HG03135 (cell line): Measurements from ENCODE around the gene TRMT112.
A peak's percentile ranks its signal among the peaks of the same experiment; 100 is the strongest.
"Not testable (repeated sequence)": the region's sequence is repeated elsewhere in the genome, so short reads cannot be mapped to it uniquely, and the experiment has no call there.

Source experiments
- ATAC-seq: cut with Tn5 transposase; IDR thresholded peaks from one replicate; pipeline ENCODE4 v1.9.1; 2021; ENCODE audit warnings: mild to moderate bottlenecking, moderate library complexity; ENCODE audit not compliant: unreplicated experiment

TRMT112 gene

DNA sequence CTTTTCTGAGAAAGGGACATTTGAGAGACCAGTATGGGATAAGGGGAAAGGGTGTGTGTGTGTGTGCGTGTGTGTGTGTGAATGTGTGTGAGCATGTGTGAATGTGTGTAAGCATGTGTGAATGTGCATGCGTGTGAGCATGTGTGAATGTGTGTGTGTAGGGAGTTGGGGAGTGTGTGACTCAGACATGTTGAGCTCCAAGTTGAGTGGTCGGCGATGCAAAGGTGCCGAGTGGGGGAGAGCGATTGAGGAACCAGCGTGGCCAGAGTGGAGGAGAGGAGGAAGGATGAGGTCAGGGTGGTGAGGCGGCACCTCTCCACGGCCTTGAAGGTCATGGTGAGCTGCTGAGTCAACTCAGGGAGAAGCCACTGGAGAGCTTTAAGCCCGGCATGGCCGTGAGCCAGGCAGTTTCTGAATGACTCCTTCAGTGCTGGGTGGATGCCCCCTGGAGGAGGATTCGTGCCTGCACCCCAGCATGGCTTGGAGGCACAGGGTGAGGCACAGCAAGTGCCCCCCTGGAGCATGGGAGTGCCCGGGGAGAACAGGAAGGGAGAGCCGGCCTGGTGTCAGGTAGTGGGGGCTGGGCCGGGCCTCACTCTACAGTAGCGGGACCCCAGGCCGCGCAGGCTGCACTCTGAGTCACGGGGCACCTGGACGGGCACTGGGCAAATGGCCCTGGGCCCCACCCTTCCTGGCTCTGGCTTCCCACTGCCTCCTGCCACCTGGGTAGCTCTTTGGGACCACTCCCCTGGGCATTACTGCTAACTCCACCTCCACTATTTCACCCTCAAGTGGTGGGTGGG is 14.4 kb upstream of the TRMT112 start:
- ATAC-seq: no peak

DNA sequence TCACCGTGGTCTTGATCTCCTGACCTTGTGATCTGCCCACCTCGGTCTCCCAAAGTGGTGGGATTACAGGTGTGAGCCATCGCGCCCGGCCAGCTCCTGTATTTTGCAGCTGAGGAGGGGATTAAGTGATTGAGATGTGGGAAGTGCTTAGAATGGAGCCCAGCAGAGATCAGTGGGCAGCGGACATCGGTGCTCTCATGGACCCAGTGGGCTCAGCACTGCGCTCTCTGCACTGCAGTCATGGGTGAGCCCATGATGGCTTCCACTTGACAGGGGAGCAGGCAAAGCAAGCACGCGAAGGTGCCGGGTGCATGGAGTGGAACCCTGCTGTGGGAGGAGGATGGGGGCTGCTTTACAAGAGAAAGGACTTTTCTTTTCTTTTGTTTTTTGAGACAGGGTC is 13.5 kb upstream of the TRMT112 start:
- ATAC-seq: no peak

DNA sequence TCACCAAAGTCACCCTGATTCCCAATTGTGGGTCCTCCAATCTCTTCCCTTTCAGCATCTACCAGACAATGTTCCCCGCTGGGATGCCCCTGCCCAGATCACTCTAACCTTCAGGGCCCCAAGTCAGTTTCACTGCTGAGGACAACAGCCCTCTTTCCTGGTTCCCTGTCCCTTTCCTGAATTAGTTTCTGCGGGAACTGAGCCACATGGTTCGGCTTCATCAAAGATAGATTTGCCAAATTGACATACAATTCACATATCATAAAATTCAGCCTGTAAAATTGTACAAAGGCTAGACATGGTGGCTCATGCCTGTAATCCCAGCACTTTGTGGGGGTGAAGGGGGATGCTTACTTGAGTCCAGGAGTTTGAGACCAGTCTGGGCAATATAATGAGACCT is 10.6 kb upstream of the TRMT112 start:
- no peak for ATAC-seq

DNA sequence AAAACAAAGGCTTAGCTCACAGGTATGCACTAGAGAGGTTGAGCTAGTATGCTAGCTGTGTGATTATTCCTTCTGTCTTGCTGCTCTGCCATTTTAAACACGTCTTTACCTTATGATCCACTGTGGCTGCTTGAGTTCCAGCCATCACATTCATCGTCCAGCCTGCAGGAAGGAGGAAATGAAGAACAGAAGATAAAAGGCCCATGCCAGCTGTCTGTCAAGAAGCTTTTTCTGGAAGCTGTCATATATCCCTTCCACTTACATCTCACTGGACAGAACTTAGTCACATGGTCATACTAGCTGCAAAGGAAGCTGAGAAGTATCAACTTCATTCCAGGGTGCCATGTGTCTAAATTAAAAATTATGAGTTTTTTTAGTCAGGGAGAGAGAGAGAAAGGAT is 10.0 kb upstream of the TRMT112 start:
- no peak for ATAC-seq

DNA sequence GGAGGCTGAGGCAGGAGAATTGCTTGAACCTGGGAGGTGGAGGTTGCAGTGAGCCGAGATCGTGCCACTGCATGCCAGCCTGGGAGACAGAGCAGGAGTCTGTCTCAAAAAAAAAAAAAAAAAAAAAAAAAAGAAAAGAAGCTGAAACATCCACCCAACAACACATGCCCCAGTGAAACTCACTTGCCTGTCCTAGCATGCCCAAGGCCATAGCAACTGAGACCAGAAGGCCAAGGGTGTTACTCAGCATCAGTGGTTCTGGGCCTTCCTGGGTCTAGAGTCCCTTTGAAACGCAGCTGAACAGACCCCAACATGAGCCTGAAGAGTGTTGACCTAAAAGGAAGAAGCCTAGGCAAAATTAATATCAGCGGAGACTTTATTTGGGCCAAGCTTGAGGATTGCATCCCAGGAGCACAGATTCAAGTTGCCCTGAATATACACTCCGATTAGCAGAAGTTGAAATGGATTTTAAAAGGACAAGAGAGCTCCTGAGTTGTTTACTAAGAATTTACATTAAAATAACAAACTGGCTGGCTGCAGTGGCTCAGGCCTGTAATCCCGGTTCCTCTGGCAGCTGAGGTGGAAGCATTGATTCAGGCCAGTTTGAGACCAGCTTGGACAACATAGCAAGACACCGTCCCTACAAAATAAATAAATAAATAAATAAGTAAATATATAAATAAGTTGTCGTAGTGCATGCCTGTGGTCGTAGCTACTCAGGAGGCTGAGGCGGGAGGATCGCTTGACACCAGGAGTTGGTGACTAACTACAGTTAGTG is 7.5 kb upstream of the TRMT112 start:
- ATAC-seq: no peak

DNA sequence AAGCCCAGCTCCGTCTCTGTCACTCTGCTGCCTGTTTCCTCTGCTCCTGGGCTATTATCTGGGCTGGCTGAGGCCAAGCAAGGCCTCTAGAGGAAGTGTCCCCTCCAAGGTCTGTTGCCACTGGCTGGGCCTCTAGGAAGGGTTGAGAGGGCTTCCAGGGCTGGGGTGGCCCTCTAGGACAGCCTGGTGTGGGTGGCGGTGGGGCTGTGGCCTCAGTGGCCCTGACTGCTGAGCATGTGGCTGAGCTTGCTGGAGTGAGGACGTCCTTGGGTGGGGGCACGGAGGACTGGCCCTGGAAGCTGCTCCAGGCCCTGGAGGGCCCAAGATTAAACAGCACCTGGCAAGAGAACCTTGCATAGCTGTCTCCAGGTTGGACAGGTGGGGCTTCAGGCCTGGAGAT is 6.6 kb upstream of the TRMT112 start:
- ATAC-seq: not testable (repeated sequence)

DNA sequence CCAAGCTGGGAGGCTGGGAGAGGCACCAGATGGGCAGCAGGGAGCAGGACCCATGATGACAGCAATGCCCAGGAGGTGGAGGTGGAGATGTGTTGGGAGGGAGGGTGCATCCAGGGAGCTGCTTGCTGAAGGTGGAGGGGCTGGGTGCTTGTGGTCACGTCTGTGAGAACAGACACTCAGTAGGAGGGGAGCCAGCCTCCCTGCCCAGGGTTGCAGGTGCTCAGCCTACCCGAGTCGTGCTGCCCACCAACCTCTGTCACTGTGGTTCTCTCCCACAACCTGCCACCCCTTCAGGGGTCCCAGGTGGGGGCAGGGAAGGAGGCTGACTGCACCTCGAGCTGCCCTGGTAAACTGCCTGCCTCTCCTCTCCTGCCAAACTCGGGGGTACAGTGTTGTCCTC is 6.0 kb upstream of the TRMT112 start:
- no peak for ATAC-seq

DNA sequence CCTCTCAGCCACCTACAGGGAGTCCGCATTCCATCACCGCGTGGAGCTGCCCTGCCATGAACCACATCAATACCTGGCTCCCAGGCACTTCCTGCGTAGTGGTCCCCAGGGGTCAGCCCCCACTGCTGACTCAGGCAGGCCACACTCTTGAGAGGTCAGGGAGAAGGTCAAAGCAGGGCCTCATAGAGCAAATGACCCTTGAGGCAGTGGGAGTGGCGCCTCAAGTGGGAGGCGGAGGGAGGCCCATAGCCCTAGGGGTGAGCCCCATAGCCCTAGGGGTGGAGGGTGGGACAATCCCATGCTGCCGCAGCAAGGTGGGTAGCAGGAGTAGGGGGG is 5.5 kb upstream of the TRMT112 start:
- ATAC-seq: no peak

DNA sequence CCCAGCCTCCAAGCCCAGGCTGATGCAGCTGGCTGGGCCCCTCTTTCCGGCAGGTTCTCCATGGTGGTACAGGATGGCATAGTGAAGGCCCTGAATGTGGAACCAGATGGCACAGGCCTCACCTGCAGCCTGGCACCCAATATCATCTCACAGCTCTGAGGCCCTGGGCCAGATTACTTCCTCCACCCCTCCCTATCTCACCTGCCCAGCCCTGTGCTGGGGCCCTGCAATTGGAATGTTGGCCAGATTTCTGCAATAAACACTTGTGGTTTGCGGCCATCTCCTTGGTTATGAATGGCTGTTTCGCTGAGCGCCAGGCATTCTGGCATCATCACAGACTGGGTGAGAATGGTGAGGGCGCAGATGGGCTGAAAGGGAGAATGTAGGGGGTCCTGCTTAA is 4.2 kb upstream of the TRMT112 start:
- ATAC-seq: no peak

DNA sequence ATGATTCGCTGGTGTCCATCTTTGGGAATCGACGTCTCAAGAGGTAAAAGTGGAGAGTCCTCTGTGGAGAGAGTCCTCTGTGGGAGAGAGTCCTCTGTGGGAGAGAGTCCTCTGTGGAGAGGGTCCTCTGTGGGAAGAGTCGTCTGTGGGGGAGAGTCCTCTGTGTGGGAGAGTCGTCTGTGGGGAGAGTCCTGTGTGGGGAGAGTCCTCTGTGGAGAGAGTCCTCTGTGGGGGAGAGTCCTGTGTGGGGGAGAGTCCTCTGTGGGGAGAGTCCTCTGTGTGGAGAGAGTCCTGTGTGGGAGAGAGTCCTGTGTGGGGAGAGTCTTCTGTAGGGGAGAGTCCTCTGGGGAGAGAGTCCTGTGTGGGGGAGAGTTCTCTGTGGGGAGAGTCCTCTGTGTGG is 3.7 kb upstream of the TRMT112 start:
- ATAC-seq: no peak

DNA sequence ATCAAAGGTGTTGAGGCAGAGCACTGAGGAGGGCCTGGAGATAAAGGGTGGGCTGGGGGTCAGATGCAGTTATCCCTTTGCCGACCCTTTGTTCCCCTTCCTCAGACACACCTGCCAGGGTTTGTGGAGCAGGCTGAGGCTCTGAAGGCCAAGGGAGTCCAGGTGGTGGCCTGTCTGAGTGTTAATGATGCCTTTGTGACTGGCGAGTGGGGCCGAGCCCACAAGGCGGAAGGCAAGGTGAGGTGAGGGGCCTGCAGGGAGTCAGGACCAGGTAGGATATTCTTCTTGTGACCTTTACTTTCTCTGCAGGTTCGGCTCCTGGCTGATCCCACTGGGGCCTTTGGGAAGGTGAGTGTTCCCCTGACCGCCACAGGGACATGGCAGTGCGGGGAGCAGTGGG is 3.2 kb upstream of the TRMT112 start:
- no peak for ATAC-seq

DNA sequence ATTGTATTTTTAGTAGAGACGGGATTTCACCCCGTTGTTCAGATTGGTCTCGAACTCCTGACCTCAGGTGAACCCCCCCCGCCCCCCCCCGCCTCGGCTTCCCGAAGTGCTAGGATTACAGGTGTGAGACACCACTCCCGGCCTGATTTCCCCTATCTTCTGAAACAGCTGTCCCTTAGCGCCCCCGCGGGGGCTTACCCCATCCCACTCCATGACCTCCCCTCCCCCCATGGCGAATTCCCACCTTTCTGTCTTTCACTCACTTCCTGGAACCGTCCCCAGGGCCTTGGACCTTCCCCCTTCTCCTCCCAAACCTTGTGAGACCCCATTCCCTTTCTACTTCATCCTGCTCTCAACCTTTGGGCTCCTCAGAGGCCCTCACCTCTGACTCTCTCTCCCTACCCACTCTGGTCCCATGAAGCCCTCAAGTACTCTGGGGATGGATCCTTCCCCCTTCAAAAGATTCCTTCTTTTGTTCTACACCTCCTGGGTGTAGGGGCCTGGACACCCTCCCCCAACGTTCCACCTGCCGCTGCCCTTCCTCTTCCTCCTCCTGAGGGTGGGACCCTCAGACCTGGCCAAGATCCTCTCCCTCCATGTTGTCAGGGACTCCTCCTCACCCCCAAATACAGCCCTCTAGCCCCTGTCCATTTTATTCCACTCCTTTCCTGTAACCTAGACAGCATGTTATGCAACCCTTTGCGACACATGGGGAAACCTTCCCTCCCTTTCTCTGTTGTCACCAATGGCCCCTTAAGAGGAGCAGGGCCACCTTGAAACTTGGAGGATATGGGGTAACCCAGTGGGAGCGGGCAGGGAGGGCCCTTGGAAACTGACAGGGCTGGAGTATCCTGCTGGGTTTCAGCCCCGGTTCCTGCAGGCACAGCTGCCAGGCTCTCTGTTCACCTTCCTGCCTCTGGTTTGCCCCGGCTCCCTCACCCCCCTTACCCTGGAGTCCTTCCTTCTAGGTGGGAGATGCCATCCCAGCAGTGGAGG is 1.7 kb upstream of the TRMT112 start:
- ATAC-seq: no peak

DNA sequence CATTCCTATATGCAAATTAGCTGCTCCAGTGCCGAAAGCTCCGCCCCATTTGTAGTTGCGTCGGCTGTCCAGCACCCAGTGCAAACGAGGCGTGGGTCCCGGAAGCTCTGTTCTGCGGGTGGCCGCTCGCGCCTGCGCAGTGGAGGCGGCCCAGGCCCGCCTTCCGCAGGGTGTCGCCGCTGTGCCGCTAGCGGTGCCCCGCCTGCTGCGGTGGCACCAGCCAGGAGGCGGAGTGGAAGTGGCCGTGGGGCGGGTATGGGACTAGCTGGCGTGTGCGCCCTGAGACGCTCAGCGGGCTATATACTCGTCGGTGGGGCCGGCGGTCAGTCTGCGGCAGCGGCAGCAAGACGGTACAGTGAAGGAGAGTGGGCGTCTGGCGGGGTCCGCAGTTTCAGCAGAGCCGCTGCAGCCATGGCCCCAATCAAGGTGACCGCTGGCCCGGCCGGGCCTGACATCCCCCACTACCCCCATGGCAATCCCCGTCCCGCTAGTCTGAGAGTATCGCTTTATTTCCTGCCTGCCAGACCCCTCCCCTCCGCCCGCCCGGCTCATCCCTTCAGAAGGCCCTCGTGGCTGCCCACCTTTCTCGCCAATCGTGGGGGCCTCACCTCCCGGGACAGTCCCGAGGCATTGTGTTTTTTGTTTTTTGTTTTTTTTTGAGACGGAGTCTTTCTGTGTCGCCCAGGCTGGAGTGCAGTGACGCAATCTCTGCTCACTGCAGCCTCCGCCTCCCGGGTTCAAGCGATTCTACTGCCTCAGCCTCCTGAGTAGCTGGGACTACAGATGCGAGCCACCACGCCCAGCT is 804 bp upstream of the TRMT112 start, which contains the start of gene PRDX5:
Gene PRDX5 (plus strand): TSS at position 161 of the 805 bp plus-strand sequence. CDS start 95 bp downstream, at position 256.
- peak; percentile 68 for ATAC-seq

DNA sequence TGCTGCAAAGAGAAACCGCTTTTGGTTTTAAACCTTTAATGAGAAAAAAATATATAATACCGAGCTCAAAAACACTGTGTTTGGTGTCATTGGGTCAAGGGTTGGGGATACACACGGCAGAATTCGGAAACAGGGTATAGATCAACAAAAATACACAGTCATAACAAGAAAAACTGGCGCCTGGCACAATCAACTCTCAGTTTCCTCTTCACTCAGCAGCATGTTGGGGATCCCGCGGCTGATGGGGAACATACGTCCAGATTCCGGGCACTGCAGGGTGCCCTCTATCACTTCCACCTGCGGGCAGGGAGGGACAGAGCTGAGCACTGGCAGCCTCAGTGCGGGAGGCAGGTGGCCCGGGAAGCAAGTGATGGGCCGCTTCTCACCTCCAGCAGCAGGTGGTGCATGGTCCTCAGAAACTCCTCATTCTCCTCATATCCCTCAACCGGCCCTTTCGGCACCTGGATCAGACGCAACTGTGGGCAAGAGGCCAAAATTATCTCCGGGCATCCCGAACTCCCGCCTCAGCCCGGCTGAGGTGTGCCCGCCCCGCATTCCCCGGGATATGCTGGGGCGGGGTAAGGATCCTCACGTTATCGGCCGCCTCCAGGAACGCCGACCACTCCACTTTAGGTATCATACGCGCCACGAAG is 561 bp downstream of the TRMT112 start:
- ATAC-seq: peak; percentile 12

DNA sequence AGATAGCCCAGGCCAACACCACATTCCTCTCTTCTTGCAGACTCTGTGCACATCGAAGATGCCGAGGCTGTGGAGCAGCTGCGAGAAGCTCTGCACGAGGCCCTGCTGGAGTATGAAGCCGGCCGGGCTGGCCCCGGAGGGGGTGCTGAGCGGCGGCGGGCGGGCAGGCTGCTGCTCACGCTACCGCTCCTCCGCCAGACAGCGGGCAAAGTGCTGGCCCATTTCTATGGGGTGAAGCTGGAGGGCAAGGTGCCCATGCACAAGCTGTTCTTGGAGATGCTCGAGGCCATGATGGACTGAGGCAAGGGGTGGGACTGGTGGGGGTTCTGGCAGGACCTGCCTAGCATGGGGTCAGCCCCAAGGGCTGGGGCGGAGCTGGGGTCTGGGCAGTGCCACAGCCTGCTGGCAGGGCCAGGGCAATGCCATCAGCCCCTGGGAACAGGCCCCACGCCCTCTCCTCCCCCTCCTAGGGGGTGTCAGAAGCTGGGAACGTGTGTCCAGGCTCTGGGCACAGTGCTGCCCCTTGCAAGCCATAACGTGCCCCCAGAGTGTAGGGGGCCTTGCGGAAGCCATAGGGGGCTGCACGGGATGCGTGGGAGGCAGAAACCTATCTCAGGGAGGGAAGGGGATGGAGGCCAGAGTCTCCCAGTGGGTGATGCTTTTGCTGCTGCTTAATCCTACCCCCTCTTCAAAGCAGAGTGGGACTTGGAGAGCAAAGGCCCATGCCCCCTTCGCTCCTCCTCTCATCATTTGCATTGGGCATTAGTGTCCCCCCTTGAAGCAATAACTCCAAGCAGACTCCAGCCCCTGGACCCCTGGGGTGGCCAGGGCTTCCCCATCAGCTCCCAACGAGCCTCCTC is 1.5 kb downstream of the TRMT112 start:
- not testable (repeated sequence) for ATAC-seq

DNA sequence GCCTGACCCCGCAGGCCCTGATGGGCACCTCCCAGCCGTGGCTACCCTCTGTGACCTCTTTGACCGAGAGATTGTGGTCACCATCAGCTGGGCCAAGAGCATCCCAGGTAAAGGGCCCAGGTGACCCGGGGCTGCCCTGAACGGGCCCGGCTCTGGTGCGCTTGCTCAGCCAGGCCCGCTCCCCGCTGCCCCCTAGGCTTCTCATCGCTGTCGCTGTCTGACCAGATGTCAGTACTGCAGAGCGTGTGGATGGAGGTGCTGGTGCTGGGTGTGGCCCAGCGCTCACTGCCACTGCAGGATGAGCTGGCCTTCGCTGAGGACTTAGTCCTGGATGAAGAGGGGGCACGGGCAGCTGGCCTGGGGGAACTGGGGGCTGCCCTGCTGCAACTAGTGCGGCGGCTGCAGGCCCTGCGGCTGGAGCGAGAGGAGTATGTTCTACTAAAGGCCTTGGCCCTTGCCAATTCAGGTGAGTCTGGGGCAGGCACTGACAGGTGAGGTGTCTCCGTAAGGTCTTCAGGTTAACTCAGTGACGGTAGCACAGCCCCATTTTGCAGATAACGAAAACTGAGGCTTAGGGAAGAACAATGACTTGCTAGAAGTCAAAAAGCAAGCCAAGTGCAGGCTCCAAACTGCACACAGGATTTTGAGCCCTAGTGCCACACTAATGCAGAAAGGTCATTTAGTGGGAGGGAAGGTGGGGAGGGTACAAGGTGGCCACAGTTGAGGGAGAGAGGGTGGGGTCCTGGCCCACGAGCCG is 2.4 kb downstream of the TRMT112 start:
- no peak for ATAC-seq

DNA sequence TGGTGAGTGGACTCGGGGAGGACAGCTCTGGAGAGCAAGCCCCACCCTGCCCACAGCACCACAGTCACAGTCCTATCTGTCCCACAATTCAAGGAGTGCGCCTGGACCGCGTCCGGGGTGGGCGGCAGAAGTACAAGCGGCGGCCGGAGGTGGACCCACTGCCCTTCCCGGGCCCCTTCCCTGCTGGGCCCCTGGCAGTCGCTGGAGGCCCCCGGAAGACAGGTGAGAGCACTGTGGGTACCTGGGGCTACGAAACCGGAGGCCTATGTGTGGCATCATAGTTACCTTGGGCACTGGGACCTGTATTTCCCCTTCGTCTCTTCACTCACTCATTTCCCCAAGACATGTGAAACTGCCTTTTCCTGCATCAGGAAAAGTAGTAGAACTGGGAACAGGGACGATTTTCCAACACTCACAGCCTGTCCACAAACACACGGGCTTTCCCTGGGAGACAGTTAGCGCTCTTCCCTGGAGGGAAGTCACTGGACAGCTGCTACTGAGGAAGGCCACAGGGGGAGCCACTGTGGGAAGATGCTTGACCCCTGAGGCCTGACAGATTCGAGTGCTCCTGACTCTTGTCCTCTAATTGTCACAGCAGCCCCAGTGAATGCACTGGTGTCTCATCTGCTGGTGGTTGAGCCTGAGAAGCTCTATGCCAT is 3.1 kb downstream of the TRMT112 start:
- no peak for ATAC-seq
